HG03159 (cell line): ENCODE data around the gene RNF215.

Source experiments
- ATAC-seq: cut with Tn5 transposase; IDR thresholded peaks from one replicate; pipeline ENCODE4 v1.9.1; 2021; ENCODE audit warnings: mild to moderate bottlenecking, moderate library complexity; ENCODE audit not compliant: unreplicated experiment

The RNF215 gene

GRCh38 chr22:30397656-30398635 lies 10.7 kb upstream of the RNF215 start:
- ATAC-seq = no peak

DNA sequence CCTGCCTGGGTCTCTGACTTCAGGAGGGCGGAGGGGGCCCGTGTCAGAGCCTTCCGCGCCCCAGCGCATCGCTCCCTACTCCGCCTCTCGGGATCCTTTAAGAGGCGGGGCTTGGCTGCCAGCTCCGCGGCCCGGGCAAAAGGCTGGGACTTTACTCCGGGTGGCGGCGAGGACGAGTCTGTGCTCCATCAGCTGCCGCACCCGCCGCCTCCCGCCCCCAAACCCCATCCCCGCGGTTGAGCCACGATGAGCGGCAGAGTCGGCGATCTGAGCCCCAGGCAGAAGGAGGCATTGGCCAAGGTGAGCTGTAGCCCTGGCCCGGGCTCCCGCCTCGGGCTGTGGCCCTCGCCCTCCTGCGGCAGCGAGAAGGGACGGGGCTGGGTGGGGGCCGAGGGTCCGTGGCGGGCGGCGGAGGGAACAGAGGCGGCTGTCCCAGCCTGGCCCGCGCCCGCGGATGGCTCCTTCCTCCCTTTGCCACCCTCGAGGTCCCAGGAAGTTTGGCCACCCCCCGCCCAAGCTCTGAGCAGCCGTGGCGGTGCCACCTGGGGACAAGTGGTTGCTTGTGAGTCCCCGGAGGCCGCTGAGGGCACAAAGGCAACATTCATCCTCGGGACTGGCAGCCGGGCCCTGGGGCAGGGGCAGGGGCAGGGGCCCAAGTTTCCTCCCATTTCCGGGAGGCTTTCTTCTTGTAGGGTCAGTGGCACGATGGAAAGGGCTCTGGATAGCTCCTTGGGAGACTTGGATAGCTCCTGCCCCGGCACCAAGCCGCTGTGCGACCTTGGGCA lies 9.9 kb upstream of the RNF215 start, which contains the start of gene SEC14L2:
Gene SEC14L2, plus strand, starts transcription at position 148 of the 785 bp plus-strand sequence. Its CDS starts 99 bp downstream, at position 247.
- no peak for ATAC-seq

- ATAC-seq = no peak
Measured at GRCh38 chr22:30393885-30394284, 6.7 kb upstream of the RNF215 start.

GRCh38 chr22:30393322-30393680 lies 6.1 kb upstream of the RNF215 start:
- no peak for ATAC-seq

GRCh38 chr22:30392661-30393321 lies 5.6 kb upstream of the RNF215 start:
- no peak for ATAC-seq

- ATAC-seq = no peak
Measured at GRCh38 chr22:30390974-30391691, 3.9 kb upstream of the RNF215 start.

DNA sequence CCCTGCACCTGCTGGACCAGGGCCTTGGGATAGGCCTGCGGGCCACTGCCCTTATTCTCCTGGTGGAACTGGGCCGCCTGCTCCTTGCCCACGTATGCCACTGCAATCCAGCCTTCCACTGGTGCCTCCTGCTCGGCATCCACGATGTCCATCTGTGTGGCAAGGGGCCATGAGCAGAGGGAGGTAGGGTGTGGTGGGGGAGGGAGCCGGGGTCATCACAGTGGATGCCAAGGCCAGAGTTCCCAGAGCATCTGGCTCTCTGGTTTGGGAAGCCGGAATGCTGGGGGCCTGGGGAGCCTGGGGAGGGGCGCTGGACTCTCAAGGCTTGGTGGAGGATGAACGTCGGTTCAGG lies 627 bp downstream of the RNF215 start:
- ATAC-seq = no peak

GRCh38 chr22:30385942-30386341 lies 1.3 kb downstream of the RNF215 start:
- no peak for ATAC-seq

DNA sequence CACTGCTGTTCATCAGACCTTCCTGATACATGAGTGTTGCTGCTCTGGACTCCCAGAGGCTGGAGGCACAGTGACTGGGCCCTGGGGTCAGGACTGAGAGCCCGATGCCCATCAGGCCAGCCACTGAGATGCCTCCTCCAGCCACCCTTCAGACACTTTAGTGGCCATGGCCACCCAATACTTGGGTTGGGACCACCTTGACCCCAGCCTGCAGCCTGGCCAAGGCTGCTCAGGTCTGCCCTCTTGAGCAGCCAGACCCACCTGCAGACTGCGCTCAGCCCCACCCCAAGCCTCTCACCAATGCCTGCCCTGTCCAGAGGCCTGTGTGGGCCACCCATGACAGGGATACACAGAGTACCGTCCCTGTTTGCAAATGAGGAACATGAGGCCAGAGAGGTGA lies 4.2 kb downstream of the RNF215 start:
- ATAC-seq = no peak

DNA sequence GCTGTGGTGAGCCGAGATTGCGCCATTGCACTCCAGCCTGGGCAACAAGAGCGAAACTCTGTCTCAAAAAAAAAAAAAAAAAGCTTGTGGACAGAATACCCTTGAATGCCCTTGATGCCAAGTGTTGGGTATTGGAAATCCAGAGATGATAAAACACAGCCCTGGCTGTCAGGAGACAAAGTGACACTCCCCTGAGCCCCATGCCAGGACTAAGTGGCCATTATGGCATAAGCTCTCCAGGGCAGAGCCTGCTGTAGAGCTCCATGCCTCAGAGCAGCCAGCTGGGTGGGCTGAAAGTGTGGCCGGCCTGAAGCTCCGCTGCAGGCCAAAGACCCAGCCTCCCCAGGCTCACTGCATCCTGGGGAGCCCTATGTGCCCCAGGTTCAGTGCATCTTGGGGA lies 4.9 kb downstream of the RNF215 start:
- ATAC-seq = no peak

DNA sequence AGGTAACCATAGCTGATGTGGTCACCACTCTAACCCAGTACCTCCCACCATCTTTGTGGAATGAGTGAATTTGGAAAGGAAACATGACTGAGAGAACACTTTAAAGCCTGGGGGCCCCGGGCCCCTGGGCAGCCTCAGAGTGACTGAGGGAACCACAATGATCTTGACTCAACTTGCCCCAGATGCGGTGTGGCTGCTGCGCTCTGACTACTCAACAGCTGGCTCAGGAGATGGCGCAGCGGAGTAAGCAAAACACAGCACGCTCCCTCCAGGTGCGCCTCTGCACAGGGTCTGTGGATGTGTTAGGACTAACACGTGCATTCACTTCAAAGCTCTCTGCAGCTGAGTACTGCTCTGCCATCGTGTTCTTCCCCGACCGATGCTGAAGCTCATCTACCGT lies 5.9 kb downstream of the RNF215 start:
- no peak for ATAC-seq

- ATAC-seq = no peak
Measured at GRCh38 chr22:30380011-30380410, 7.2 kb downstream of the RNF215 start.

GRCh38 chr22:30375312-30375849 lies 11.8 kb downstream of the RNF215 start:
- ATAC-seq = no peak

GRCh38 chr22:30373331-30374325 lies 13.6 kb downstream of the RNF215 start:
- ATAC-seq = no peak

DNA sequence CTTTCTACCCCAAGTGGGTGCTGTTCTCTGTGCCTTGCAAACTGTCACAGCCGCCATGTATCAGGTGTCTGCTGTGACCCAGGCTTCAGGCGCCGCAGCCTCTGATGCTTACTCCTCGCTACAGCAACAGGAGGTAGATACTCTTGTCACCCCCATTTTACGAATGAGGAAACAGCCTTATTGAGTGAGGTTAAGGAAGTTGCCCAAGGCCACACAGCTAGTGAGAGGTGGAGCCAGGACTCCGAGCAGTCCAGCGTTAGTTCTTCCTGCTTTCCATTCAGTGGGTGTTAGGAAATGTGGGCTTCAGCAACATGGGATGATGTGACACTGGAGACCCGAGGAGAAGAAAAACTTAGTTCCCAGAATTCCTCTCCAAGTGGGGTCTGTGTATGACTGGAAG lies 14.3 kb downstream of the RNF215 start:
- no peak for ATAC-seq

GRCh38 chr22:30371981-30372380 lies 15.2 kb downstream of the RNF215 start:
- ATAC-seq = no peak

- ATAC-seq = no peak
Measured at GRCh38 chr22:30371321-30371720, 15.9 kb downstream of the RNF215 start.

- no peak for ATAC-seq
Measured at GRCh38 chr22:30370641-30371230, 16.5 kb downstream of the RNF215 start.

GRCh38 chr22:30368420-30368819 lies 18.8 kb downstream of the RNF215 start:
- no peak for ATAC-seq
